ENCODE measurements around the gene AQP5.

DNA sequence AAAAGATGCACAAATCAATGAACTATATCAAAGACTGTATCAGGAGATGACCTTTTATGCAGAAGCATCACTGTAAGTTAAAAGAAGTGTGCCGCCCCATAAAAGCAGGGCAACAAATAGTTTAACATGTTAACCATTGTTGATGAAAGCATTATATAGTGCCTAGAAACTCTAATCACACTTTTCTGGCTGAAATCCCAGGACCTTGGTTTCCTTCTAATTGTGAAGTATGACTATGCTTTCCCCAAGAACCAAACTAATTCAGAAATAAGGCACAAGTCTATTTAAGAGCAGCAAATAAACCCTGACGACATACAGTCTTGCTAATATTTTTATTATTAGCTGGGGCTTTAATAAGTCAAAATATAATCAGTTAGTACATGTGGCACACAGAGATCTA is 41.9 kb downstream of the AQP5 start:
- TF ChIP-seq POLR2A (IDR thresholded peaks at IDR 0.05; ENCODE audit: control extremely low read depth in 1 of 2, low read depth in 2 of 2, low read length in 2 of 2) (no peak), TAF7 (optimal IDR thresholded peaks at IDR 0.05; ENCODE audit: borderline replicate concordance, low read depth, low read length) (no peak), RNF2 (IDR thresholded peaks at IDR 0.05; ENCODE audit: borderline replicate concordance, low read depth, low read length, missing control alignments, poor library complexity, severe bottlenecking) (no peak), SP4 (IDR thresholded peaks at IDR 0.05; ENCODE audit: low read length) (no peak), CBX8 (IDR thresholded peaks at IDR 0.05; ENCODE audit: borderline replicate concordance, low read depth, low read length) (no peak)
- TF ChIP-seq, protein P1, sequence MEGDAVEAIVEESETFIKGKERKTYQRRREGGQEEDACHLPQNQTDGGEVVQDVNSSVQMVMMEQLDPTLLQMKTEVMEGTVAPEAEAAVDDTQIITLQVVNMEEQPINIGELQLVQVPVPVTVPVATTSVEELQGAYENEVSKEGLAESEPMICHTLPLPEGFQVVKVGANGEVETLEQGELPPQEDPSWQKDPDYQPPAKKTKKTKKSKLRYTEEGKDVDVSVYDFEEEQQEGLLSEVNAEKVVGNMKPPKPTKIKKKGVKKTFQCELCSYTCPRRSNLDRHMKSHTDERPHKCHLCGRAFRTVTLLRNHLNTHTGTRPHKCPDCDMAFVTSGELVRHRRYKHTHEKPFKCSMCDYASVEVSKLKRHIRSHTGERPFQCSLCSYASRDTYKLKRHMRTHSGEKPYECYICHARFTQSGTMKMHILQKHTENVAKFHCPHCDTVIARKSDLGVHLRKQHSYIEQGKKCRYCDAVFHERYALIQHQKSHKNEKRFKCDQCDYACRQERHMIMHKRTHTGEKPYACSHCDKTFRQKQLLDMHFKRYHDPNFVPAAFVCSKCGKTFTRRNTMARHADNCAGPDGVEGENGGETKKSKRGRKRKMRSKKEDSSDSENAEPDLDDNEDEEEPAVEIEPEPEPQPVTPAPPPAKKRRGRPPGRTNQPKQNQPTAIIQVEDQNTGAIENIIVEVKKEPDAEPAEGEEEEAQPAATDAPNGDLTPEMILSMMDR (IDR thresholded peaks at IDR 0.05; ENCODE audit: control extremely low read depth in 1 of 3, insufficient read depth in 1 of 3, low read depth in 1 of 3, low read length in 3 of 3), result no peak

All from H1 (cell line).